IMR-90 (cell line): ENCODE measurements around the gene KAZN. TPM values are rescaled to one million over a fixed set of nuclear protein-coding genes. Genes with fewer than 3 reads are reported as not detected.

ENCODE experiments used
- ATAC-seq: fragments of 200-7000 bp; cut with Tn5 transposase; 2 replicates; pipeline ENCODE4 v1.9.1; 2020; ENCODE audit warnings: low read depth, mild to moderate bottlenecking, moderate library complexity
- BruUV-seq: library from RNA; stranded (reverse); fragments of 400-500 nt; replicated peaks from 2 replicates; lab custom pipeline; 2021; lab: Mats Ljungman, UMichigan
- CTCF ChIA-PET: fragments of 300-600 bp; formaldehyde crosslinking; extraction: SDS; loops from one replicate; lab custom pipeline; 2021; ENCODE audit warnings: antibody characterized with exemption; lab: Yijun Ruan, JAX
- POLR2A ChIA-PET: fragments of 300-600 bp; sonication (Branson Sonifier 250); formaldehyde crosslinking; loops from one replicate; lab custom pipeline; 2022; ENCODE audit warnings: antibody characterized with exemption; ENCODE audit not compliant: unreplicated experiment; lab: Charles Lee
- DNase-seq: peaks from one replicate; pipeline ENCODE4 v3.0.0; 2013
- H2AFZ ChIP-seq: replicated peaks from 2 replicates; pipeline ENCODE3; 2013; ENCODE audit warnings: low read length, mild to moderate bottlenecking; ENCODE audit not compliant: poor library complexity
- H2AK5ac ChIP-seq: 2 replicates; pipeline ENCODE4 v1.6.1; 2013; ENCODE audit warnings: low read depth, low read length, inconsistent platforms
- H2AK9ac ChIP-seq: replicated peaks from 2 replicates; pipeline ENCODE3; 2013; ENCODE audit warnings: mild to moderate bottlenecking, low read depth, low read length, moderate library complexity; ENCODE audit not compliant: poor library complexity
- H2BK120ac ChIP-seq: 2 replicates; pipeline ENCODE4 v1.6.1; 2013; ENCODE audit warnings: low read depth, low read length, inconsistent platforms
- H2BK15ac ChIP-seq: 3 replicates; pipeline ENCODE4 v1.6.1; 2013; ENCODE audit warnings: low read depth, low read length, inconsistent platforms
- H2BK20ac ChIP-seq: 2 replicates; pipeline ENCODE4 v1.6.1; 2013; ENCODE audit warnings: low read depth, mild to moderate bottlenecking, inconsistent platforms, low read length, moderate library complexity
- H2BK5ac ChIP-seq: 2 replicates; pipeline ENCODE4 v1.6.1; 2013; ENCODE audit warnings: mild to moderate bottlenecking, low read depth, low read length, inconsistent platforms; ENCODE audit not compliant: poor library complexity, severe bottlenecking
- H3K14ac ChIP-seq: replicated peaks from 2 replicates; pipeline ENCODE4 v1.6.1; 2013; ENCODE audit warnings: low read depth, low read length, inconsistent platforms
- H3K18ac ChIP-seq: 2 replicates; pipeline ENCODE4 v1.6.1; 2013; ENCODE audit warnings: low read depth, low read length, control low read depth
- H3K23ac ChIP-seq: 2 replicates; pipeline ENCODE4 v1.6.1; 2013; ENCODE audit warnings: low read depth, low read length, inconsistent platforms
- H3K27ac ChIP-seq: 2 replicates; pipeline ENCODE4 v1.5.1; 2013; ENCODE audit warnings: mild to moderate bottlenecking, control low read depth, low read length; ENCODE audit not compliant: insufficient read depth
- H3K27me3 ChIP-seq: 2 replicates; pipeline ENCODE4 v1.6.1; 2013; ENCODE audit warnings: low read length; ENCODE audit not compliant: control insufficient read depth, insufficient read depth
- H3K36me3 ChIP-seq: 2 replicates; pipeline ENCODE4 v1.6.1; 2013; ENCODE audit warnings: low read length, mixed read lengths; ENCODE audit not compliant: control insufficient read depth, insufficient read depth
- H3K4ac ChIP-seq: 2 replicates; pipeline ENCODE4 v1.6.1; 2013; ENCODE audit warnings: low read depth, low read length, inconsistent platforms
- H3K4me1 ChIP-seq: 2 replicates; pipeline ENCODE4 v1.6.1; 2013; ENCODE audit warnings: low read length, mixed read lengths; ENCODE audit not compliant: control insufficient read depth, insufficient read depth
- H3K4me2 ChIP-seq: 2 replicates; pipeline ENCODE4 v1.6.1; 2013; ENCODE audit warnings: low read depth, mild to moderate bottlenecking, control low read depth, low read length, moderate library complexity
- H3K4me3 ChIP-seq: 2 replicates; pipeline ENCODE4 v1.5.1; 2013; ENCODE audit warnings: low read depth, mild to moderate bottlenecking, control low read depth, low read length, moderate library complexity; ENCODE audit not compliant: insufficient read depth
- H3K56ac ChIP-seq: 2 replicates; pipeline ENCODE4 v1.6.1; 2013; ENCODE audit warnings: low read length, inconsistent platforms; ENCODE audit not compliant: insufficient read depth; ENCODE audit errors: extremely low read depth
- H3K79me1 ChIP-seq, 2 experiments: 2 replicates each; pipeline ENCODE4 v1.6.1; 2013; ENCODE audit warnings: low read length in 2 of 2, inconsistent platforms in 1 of 2, low read depth in 1 of 2
- H3K9ac ChIP-seq: 2 replicates; pipeline ENCODE4 v1.6.1; 2013; ENCODE audit warnings: low read depth, low read length, control low read depth
- H3K9me1 ChIP-seq: 2 replicates; pipeline ENCODE4 v1.6.1; 2013; ENCODE audit warnings: low read length, inconsistent platforms; ENCODE audit not compliant: insufficient read depth
- H3K9me3 ChIP-seq: 2 replicates; pipeline ENCODE4 v1.6.1; 2013; ENCODE audit warnings: low read length; ENCODE audit not compliant: control insufficient read depth, insufficient read depth
- H4K20me1 ChIP-seq: 2 replicates; pipeline ENCODE4 v1.6.1; 2013; ENCODE audit warnings: low read length, inconsistent platforms; ENCODE audit not compliant: insufficient read depth
- H4K5ac ChIP-seq: 2 replicates; pipeline ENCODE4 v1.6.1; 2013; ENCODE audit warnings: mild to moderate bottlenecking, low read depth, low read length, control low read depth
- H4K8ac ChIP-seq, 2 experiments: 2 replicates each; pipeline ENCODE4 v1.6.1; 2013; ENCODE audit warnings: low read depth in 2 of 2, low read length in 2 of 2, control low read depth in 1 of 2, inconsistent platforms in 1 of 2
- H4K91ac ChIP-seq: 2 replicates; pipeline ENCODE4 v1.6.1; 2013; ENCODE audit warnings: low read depth, low read length, inconsistent platforms; ENCODE audit not compliant: insufficient read depth
- RAD21 ChIP-seq: IDR thresholded peaks from 2 replicates; pipeline ENCODE4 v1.6.1; 2012; ENCODE audit warnings: low read length, improper control_type of control experiment
- USF2 ChIP-seq: fragments of 150-350 bp; IDR thresholded peaks from 2 replicates; pipeline ENCODE4 v1.6.1; 2017; ENCODE audit warnings: mild to moderate bottlenecking, antibody characterized with exemption, low read length, low read depth
- WGBS, 2 experiments: methylation state at CpG; one replicate each; pipeline versions ENCODE4 v1.1.5 to v1.1.7; 2013; ENCODE audit warnings: missing lambda C conversion rate in 2 of 2; ENCODE audit not compliant: insufficient read length in 1 of 2; ENCODE audit errors: extremely low coverage in 2 of 2; 5-methylcytosine and 5-hydroxymethylcytosine counted together
- dilution Hi-C: fragments of 300-500 bp; cut with HindIII; formaldehyde crosslinking; loops from one replicate; pipeline ENCODE4 v1.14.3; 2018; ENCODE audit warnings: low sequenced_read_pairs; ENCODE audit not compliant: unreplicated experiment
- in situ Hi-C: fragments of 300-500 bp; cut with MboI; formaldehyde crosslinking; loops from 3 replicates; pipeline ENCODE4 v1.14.3; 2019; ENCODE audit warnings: low sequenced_read_pairs, inconsistent platforms, mixed read lengths
- intact Hi-C: fragments of 100-400 bp; cut with micrococcal nuclease; formaldehyde crosslinking; loops from 2 replicates; pipeline ENCODE4 v1.10.0; 2022
- polyA plus RNA-seq, 3 experiments: library from polyadenylated mRNA; depleted of rRNA; stranded (reverse); fragments of >200 nt; gene quantifications; 2 replicates each; pipeline ENCODE4 v1.2.3, GENCODE V29; 2012; ENCODE audit warnings: low replicate concordance in 1 of 3
- total RNA-seq: library from RNA; depleted of rRNA; stranded (reverse); fragments of >200 nt; gene quantifications from 2 replicates; pipeline ENCODE4 v1.2.3, GENCODE V29; 2012

The KAZN gene
- total and polyA plus RNA-seq, 2 of the 4 experiments (the other 2 are of a cell fraction) = 5.2 to 10.5 TPM

DNA sequence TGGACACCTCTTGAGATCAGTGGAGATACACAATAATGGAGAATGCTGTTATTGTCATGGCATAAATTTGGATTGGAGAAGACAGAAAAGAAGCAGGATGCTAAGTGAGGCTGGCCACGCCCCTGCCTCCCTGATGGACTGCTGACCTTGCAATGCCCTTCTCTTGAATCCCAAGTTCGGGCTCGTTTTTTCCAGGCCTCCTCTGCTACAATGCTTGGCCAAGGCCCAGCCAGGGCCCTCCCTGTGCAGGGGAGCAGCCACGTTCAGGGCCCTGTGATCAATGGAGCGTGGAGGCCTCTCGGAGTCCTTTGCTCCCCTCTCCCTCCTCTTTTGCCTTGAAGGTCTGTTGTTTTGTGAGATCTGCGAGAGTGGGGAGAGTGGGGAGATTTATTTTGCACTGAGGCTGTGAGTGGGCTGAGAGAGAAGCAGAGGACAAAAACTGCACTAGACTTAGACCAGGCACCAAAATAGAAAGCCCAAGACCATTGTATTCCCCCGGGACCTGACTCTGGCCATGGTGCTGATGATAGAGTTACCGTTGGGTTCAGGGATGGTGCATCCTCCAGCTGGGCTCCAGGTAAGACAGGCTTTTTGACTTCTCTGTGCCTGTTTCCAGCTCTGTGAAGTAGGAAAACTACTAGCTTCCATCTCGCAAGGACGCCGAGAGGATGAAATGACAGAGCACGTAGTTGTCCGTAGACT lies 268.6 kb downstream of the KAZN start:
- Histone ChIP-seq H4K5ac (no peak overlapping the region), H3K18ac (no peak overlapping the region), H2BK5ac (no peak overlapping the region), H3K4ac (no peak overlapping the region), H4K20me1 (no peaks in the 10 kb centered on the region), H2AFZ (no peak overlapping the region), H3K4me2 (no peak overlapping the region), H3K4me1 (no peaks in the 10 kb centered on the region), H3K27me3 (peaks cover 15% of the 10 kb centered on the region; the same call in 1 of the 2 replicates), H3K14ac (no peak overlapping the region), H4K91ac (no peak overlapping the region), H3K36me3 (no peaks in the 10 kb centered on the region), H2AK9ac (no peak overlapping the region), H3K79me1 (no peaks in the 10 kb centered on the region), H2BK120ac (no peak overlapping the region), H3K23ac (no peak overlapping the region), H3K9ac (no peak overlapping the region), H2BK20ac (no peak overlapping the region), H4K8ac (no peak overlapping the region), H3K56ac (no peak overlapping the region), H3K4me3 (no peak overlapping the region), H2BK15ac (no peak overlapping the region), H3K27ac (no peak overlapping the region), H3K9me1 (peaks cover 4% of the 10 kb centered on the region; the same call in 1 of the 2 replicates), H2AK5ac (no peak overlapping the region), H3K9me3 (no peaks in the 10 kb centered on the region)
- intact Hi-C loops (no loop called here), dilution Hi-C loops (no loop called here), in situ Hi-C loops (no loop called here)
- ChIA-PET CTCF (no interaction called here), POLR2A (no interaction called here)
- TF ChIP-seq USF2 = no peak
- TF ChIP-seq RAD21 = no peak
- no peak for DNase-seq
- BruUV-seq = no TSS peak
- no peak for ATAC-seq
- 100% methylated on average over 3 of the region's 14 CpGs; no CpG with 5 or more reads in 1 of the 2 experiments for WGBS, 2 experiments
